ENCODE data around the gene DGKI.

DGKI gene

DNA sequence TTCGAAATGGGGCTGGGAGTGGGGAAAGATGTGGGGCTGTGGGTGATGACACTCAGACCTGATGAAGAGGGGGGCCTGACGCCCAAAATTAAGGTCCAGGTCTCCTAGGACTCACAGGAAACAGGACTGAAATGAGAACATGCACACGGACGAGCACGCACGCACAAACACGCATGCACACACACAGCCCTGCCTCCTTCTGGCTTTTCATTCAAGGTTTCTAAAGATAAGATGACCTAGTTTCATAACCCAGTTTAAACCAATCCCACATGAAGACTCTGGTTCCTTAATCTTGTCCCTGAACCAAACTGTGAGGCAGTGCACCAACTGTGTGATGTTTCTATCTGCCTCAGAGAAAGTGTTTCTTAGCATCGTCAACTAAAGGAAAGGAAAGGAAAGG is 162.0 kb downstream of the DGKI start:
- TF ChIP-seq, protein P1, sequence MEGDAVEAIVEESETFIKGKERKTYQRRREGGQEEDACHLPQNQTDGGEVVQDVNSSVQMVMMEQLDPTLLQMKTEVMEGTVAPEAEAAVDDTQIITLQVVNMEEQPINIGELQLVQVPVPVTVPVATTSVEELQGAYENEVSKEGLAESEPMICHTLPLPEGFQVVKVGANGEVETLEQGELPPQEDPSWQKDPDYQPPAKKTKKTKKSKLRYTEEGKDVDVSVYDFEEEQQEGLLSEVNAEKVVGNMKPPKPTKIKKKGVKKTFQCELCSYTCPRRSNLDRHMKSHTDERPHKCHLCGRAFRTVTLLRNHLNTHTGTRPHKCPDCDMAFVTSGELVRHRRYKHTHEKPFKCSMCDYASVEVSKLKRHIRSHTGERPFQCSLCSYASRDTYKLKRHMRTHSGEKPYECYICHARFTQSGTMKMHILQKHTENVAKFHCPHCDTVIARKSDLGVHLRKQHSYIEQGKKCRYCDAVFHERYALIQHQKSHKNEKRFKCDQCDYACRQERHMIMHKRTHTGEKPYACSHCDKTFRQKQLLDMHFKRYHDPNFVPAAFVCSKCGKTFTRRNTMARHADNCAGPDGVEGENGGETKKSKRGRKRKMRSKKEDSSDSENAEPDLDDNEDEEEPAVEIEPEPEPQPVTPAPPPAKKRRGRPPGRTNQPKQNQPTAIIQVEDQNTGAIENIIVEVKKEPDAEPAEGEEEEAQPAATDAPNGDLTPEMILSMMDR (conservative IDR thresholded peaks at IDR 0.05; ENCODE audit: control insufficient read depth, insufficient read depth, low read depth, low read length) = no peak
- H3K4me3 ChIP-seq (ENCODE audit: control insufficient read depth, low read depth, low read length) = no peak overlapping the region
- no peak for DNase-seq (ENCODE audit: low read depth)

DNA sequence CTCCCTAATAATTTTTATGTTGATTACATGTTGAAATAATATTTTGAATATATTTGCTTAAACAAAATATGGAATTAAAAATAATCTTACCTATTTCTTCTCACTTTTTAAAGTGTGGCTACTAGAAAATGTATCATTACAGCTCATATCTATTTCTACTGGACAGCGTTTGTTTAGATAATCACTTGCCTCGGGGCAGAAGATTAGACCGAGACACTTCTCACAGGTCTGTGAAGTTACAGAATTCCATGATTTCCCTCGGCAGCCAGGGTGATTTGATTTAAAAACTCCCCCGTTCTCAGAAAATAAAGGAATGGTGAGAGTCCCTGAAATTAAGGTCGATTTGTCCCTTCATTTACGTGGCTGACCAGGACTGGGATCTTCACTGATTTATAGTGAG is 162.5 kb downstream of the DGKI start:
- H3K4me3 ChIP-seq (ENCODE audit: control insufficient read depth, low read depth, low read length) = no peak overlapping the region
- no peak for DNase-seq (ENCODE audit: low read depth)
- TF ChIP-seq, protein P1 (conservative IDR thresholded peaks at IDR 0.05; ENCODE audit: control insufficient read depth, insufficient read depth, low read depth, low read length) = no peak

DNA sequence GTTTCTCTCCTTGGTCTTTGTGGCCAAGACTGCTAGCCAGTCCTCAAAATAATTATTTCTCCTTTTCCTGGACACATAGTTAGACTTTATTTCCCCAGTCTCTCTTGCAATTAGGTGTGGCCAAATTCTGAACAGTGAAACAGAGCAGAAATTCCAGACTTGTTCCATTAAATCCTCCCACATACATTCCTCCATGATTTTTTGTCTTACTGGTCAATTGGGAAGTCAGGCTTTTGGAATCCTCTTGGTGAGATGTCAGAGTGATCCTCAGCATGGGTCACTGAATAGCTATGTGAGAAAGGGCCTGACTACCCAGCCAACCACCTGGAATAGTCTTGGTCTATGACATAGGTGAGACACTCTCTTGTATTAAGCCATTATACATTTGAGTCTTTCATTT is 164.2 kb downstream of the DGKI start:
- H3K4me3 ChIP-seq (ENCODE audit: control insufficient read depth, low read depth, low read length) = no peak overlapping the region
- TF ChIP-seq, protein P1 (conservative IDR thresholded peaks at IDR 0.05; ENCODE audit: control insufficient read depth, insufficient read depth, low read depth, low read length) = no peak
- DNase-seq (ENCODE audit: low read depth) = peak; percentile 87

DNA sequence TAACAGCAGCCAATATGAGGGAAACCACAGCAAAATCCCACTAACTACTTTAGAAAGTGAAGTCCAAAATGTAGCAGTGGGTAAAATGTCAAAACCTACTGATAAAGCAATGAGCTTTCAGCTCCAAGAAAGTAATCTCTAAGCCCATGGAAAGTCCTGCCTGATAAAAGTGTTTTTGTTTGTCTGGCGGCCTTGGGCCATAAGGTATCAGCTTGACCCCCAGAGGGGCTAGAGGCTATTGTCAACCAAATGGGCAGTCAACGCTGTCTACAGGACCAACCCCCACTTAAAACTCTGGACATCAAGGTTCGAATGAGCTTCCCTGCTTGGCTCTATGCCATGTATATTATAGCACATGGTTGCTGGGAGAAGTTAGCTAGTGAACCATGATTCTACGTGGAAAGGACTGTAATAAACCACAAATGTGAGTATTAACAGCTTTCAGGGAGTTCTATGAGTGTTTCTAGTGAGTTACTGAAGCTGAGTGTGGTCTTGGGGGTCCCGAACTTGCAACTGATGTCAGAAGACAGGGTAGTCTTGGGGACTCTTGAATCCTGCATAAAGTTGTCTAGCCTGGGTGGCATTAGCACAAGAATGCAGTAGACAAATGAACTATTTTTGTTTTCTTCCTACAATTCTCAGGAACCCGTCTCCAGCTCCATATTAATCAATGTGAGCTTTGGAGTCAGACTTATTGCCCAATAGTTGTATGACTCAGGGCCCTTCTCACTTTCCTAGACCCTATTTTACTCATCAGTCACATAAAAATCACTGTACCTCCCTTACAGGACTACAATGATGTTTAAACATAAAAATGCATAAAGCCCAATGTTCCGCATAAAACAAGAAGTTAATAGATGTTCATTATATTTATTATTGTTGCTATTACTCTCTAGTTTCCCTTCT is 164.9 kb downstream of the DGKI start:
- peak; percentile 95 for DNase-seq (ENCODE audit: low read depth)
- no peak overlapping the region for H3K4me3 ChIP-seq (ENCODE audit: control insufficient read depth, low read depth, low read length)
- TF ChIP-seq, protein P1 (conservative IDR thresholded peaks at IDR 0.05; ENCODE audit: control insufficient read depth, insufficient read depth, low read depth, low read length) = no peak

DNA sequence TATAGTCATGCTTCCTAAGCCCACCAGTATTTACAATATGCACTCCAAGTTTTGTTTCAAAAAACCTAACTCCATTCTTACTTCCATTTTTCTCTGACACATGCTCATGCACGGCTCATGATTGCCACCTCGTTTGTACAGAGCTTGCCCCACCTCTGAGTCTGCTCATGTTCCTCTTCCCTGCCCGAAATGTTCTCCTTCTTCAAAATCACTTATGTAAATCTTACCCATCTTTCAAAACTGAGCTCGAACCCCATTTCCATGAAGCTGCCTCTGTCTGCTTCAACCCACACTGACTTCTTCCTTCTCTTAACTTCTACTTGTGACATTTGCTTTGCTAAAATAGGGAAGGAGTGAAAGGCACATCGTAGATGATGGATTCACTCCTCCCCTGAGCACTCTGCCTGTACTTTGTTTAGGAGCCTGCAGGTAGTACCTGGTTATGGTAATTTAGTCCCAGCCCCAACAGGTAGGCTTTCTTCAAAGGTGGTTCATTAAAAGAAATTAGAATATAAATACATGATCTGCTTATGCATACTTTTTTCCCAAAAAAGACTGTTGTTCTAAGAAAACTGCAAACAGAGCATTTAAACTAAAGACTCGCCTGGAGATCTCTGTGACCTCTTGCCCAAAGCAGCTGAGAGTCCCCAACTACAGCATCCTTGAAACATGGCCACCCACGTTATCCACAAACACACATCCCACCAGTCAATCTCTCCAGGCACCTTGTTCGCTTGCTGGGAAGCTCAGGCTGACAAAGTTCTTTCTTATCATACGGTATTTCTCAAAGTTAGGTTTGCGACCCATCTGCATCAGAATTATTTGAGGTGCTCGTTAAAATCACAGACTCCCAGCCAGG is 172.0 kb downstream of the DGKI start:
- TF ChIP-seq, protein P1 (conservative IDR thresholded peaks at IDR 0.05; ENCODE audit: control insufficient read depth, insufficient read depth, low read depth, low read length) = no peak
- H3K4me3 ChIP-seq (ENCODE audit: control insufficient read depth, low read depth, low read length) = no peak overlapping the region
- no peak for DNase-seq (ENCODE audit: low read depth)

DNA sequence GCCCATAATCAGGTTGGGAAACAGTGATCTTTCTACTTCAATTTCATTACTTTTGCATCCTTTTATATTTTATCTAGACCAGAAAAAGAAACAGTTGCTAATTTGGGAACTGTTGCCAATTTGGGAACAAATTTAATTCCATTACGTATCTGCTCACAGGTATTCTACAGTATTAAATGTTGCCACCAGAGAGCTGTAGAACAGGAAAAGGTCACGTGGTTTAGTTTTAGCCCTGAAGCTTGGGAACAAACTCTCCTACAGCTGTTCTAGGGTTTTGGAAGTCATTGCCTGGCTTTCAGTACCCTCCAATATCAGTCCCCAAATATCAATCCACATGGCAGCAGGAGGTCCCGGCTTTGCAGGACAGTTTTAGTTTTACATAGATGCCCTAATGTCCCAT is 172.7 kb downstream of the DGKI start:
- DNase-seq (ENCODE audit: low read depth) = no peak
- H3K4me3 ChIP-seq (ENCODE audit: control insufficient read depth, low read depth, low read length) = no peak overlapping the region
- TF ChIP-seq, protein P1 (conservative IDR thresholded peaks at IDR 0.05; ENCODE audit: control insufficient read depth, insufficient read depth, low read depth, low read length) = no peak
